ENCODE data around the gene AKT1S1.

DNA sequence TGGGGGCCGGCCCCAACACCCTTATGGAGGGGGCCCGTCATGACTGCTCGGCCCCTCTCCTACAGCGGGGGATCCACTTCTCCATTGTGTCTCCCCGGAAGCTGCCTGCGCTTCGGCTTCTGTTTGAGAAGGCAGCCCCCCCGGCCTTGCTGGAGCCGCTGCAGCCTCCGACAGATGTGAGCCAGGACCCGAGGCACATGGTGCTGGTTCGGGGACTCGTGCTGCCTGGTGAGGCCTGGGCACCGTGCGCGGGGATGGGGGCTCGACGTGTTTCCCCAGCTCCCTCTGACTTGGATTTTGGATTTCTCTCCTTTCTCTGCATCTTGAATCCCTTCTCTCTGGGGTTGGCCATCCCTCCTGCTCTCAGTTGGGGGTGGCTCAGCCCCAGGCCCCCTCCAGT, 47.4 kb downstream of the AKT1S1 start:
- TF ChIP-seq, protein P1, sequence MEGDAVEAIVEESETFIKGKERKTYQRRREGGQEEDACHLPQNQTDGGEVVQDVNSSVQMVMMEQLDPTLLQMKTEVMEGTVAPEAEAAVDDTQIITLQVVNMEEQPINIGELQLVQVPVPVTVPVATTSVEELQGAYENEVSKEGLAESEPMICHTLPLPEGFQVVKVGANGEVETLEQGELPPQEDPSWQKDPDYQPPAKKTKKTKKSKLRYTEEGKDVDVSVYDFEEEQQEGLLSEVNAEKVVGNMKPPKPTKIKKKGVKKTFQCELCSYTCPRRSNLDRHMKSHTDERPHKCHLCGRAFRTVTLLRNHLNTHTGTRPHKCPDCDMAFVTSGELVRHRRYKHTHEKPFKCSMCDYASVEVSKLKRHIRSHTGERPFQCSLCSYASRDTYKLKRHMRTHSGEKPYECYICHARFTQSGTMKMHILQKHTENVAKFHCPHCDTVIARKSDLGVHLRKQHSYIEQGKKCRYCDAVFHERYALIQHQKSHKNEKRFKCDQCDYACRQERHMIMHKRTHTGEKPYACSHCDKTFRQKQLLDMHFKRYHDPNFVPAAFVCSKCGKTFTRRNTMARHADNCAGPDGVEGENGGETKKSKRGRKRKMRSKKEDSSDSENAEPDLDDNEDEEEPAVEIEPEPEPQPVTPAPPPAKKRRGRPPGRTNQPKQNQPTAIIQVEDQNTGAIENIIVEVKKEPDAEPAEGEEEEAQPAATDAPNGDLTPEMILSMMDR (IDR thresholded peaks at IDR 0.05), result no peak
- TF ChIP-seq EP300 (IDR thresholded peaks at IDR 0.05) (no peak), POLR2AphosphoS5 (IDR thresholded peaks at IDR 0.05) (no peak)

Data from esophagus muscularis mucosa (tissue), 4 donors.